Kidney (tissue), 14 donors: ENCODE measurements around the gene PATJ. TPM values are rescaled to one million over a fixed set of nuclear protein-coding genes. Genes with fewer than 3 reads are reported as not detected.

Experiments used
- DNase-seq, 5 donors: peaks; one replicate each; pipeline ENCODE4 v3.0.0-alpha.2; 2013 to 2020
- FAIRE-seq: peaks from 2 replicates; lab custom pipeline; 2012; peaks lifted over from hg19 to GRCh38; lab: Jason Lieb, UNC
- H3K27ac ChIP-seq, 2 donors: one replicate each; pipeline ENCODE4 v1.7.0; 2013; ENCODE audit warnings: low read depth in 2 of 2, low read length in 2 of 2, inconsistent platforms in 1 of 2
- H3K27me3 ChIP-seq: one replicate; pipeline ENCODE4 v1.7.1; 2013; ENCODE audit warnings: low read length, inconsistent platforms; ENCODE audit not compliant: control insufficient read depth, insufficient read depth
- H3K36me3 ChIP-seq, 3 donors: one replicate each; pipeline versions ENCODE4 v1.7.0 to v1.7.1; 2013; ENCODE audit warnings: low read length in 3 of 3, control low read depth in 1 of 3, inconsistent platforms in 1 of 3; ENCODE audit not compliant: insufficient read depth in 3 of 3, control insufficient read depth in 2 of 3
- H3K4me1 ChIP-seq, 3 donors: one replicate each; pipeline versions ENCODE4 v1.7.0 to v1.7.1; 2013; ENCODE audit warnings: low read length in 3 of 3, inconsistent platforms in 1 of 3, low read depth in 1 of 3; ENCODE audit not compliant: control insufficient read depth in 2 of 3, insufficient read depth in 2 of 3
- H3K4me3 ChIP-seq, 3 donors: one replicate each; pipeline versions ENCODE4 v1.7.0 to v1.8.1; 2013; ENCODE audit warnings: low read length in 3 of 3, control low read depth in 1 of 3, inconsistent platforms in 1 of 3
- H3K9ac ChIP-seq, 3 donors: one replicate each; pipeline versions ENCODE4 v1.7.0 to v1.7.1; 2013; ENCODE audit warnings: low read length in 3 of 3, control low read depth in 1 of 3, inconsistent platforms in 1 of 3
- H3K9me3 ChIP-seq, 3 donors: one replicate each; pipeline versions ENCODE4 v1.7.0 to v1.7.1; 2013; ENCODE audit warnings: low read length in 3 of 3, control low read depth in 1 of 3, inconsistent platforms in 1 of 3; ENCODE audit not compliant: control insufficient read depth in 2 of 3, insufficient read depth in 1 of 3
- CTCF ChIP-seq: IDR thresholded peaks from 3 replicates; pipeline ENCODE4 v1.5.1; 2012; ENCODE audit warnings: mild to moderate bottlenecking, moderate library complexity, borderline replicate concordance; ENCODE audit not compliant: insufficient read depth; ENCODE audit errors: extremely low read depth
- intact Hi-C: fragments of 100-400 bp; cut with DNase I; formaldehyde crosslinking; loops from one replicate; pipeline ENCODE4 v1.11.1; 2022
- polyA plus RNA-seq: library from polyadenylated mRNA; stranded (reverse); fragments of 350-450 nt; fragmentation: Illumina TruSeq; extraction: RNeasy Lipid Tissue Mini Kit (QIAGEN cat#74804); gene quantifications from one replicate; pipeline ENCODE4 v1.2.3, GENCODE V29; 2014; ENCODE audit warnings: low read depth, low replicate concordance; ENCODE audit not compliant: insufficient read depth
- total RNA-seq: library from RNA; stranded (reverse); fragmentation: NEBNext Ultra II Directional; extraction: Animal tissue kit (Norgen Biotek cat#: 25700); gene quantifications from one replicate; pipeline ENCODE4 v1.2.1, GENCODE V29; 2021
- donor health status: control.
- donor health status: control.
- donor health status: control.
- donor health status: control.
- donor health status: control.
- donor health status: DM: yes; HTN: yes; CAD: no.
- donor health status: Normal renal cell carcinoma (clear cell type).

PATJ gene
- total and polyA plus RNA-seq, 2 donors from 2014 or later = 44.0 to 98.0 TPM

GRCh38 chr1:61743431-61743705 lies 1.1 kb downstream of the PATJ start:
- Histone ChIP-seq H3K36me3 (no peaks in the 10 kb centered on the region), H3K27ac (peak overlapping the region; percentile 95 to 97), H3K4me3 (peak overlapping the region; percentile 73 to 81 (median 73)), H3K9ac (peak overlapping the region; percentile 47 to 93 (median 61)), H3K9me3 (no peaks in the 10 kb centered on the region), H3K27me3 (no peaks in the 10 kb centered on the region), H3K4me1 (peaks cover 0 to 12% (median 3%) of the 10 kb centered on the region in 3 donors)
- intact Hi-C loops = no loop called here
- no peak for FAIRE-seq
- TF ChIP-seq CTCF = no peak
- no peak for DNase-seq

- FAIRE-seq (no peak), DNase-seq (no peak)
- H3K27me3 ChIP-seq = no peaks in the 10 kb centered on the region
- no peaks in the 10 kb centered on the region for H3K36me3 ChIP-seq
- H3K4me1 ChIP-seq = peaks cover 0 to 12% (median 3%) of the 10 kb centered on the region in 3 donors
- intact Hi-C loops = no loop called here
- peak overlapping the region; percentile 73 to 81 (median 73) for H3K4me3 ChIP-seq
- no peaks in the 10 kb centered on the region for H3K9me3 ChIP-seq
- peak overlapping the region in 2 of 3 donors; percentile 47 to 93 for H3K9ac ChIP-seq
- peak overlapping the region in 1 of 2 donors; percentile 95 for H3K27ac ChIP-seq
- no peak for TF ChIP-seq CTCF
These were observed 1.7 kb downstream of the PATJ start for GRCh38 chr1:61743716-61744580.

- Histone ChIP-seq H3K9ac (peak overlapping the region in 2 of 3 donors; percentile 32 to 38), H3K36me3 (no peaks in the 10 kb centered on the region), H3K27me3 (no peaks in the 10 kb centered on the region), H3K4me3 (peak overlapping the region in 2 of 3 donors; percentile 65 to 72), H3K27ac (peak overlapping the region; percentile 40 to 73), H3K4me1 (peaks cover 0 to 12% (median under 1%) of the 10 kb centered on the region in 3 donors), H3K9me3 (no peaks in the 10 kb centered on the region)
- intact Hi-C loops = no loop called here
- TF ChIP-seq CTCF = no peak
- FAIRE-seq (peak; percentile 96), DNase-seq (peak in 2 of 5 donors; percentile 43 to 66)
These were observed 4.5 kb downstream of the PATJ start for GRCh38 chr1:61746813-61747212.
